NCI-H1092 (cell line): Measurements from ENCODE around the gene GTSF1L.

ENCODE experiments used
- DNase-seq: peaks from one replicate; lab custom pipeline; 2025; lab: John Stamatoyannopoulos, UW

The GTSF1L gene

DNA sequence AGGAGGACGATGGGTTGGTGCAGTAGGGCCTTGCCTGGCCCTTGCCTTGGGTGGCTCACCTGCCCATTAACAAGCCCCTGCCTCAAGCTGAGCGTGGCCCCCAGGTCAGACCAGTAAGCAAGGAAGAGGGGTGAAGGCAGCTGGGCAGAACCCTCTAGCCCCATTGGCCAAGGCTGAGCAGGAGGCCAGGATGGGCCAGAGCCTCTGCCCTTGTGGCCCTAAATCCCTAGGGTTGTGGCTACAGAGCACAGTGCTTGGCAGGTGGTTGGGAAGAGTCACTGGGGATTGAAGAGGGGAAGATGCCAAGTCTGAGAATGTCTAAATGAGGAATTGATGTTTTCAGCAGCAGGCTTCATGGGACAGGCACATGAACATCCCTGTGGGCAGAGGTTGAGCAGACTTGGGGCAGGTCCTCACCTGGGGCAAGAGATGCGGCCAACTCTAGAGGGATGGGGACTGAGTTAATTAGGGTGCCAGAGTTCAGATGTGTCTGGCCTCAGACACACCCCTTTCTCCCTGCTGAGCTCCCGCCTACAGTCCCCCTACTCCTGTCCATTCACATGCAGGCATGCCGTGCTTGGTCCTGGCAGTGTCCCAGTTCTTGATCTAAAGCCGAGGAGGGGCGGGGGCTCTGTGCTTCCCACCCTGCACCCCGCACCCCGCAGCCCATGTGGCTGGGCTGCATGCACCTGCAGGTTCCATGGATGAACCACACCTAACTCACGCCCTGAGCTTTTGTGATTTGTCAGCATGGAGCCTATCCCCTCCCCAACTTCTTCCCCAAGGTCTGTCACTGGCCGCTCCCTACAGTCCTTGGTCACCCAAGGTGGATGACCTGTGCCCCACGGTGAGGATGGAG is 9.8 kb downstream of the GTSF1L start:
- DNase-seq = no peak

DNA sequence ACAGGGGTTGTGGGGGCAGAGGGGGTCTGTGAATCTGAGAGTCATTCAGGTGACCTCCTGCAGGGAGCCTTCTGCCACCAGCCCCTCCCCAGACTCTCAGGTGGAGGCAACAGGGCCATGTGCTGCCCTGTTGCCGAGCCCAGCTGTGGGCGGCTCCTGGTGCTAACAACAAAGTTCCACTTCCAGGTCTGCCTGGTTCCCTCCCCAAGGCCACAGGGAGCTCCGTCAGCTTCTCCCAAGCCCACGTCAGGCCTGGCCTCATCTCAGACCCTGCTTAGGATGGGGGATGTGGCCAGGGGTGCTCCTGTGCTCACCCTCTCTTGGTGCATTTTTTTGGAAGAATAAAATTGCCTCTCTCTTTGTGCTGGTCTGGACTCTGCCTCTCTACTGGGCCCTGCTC is 10.7 kb downstream of the GTSF1L start:
- no peak for DNase-seq

DNA sequence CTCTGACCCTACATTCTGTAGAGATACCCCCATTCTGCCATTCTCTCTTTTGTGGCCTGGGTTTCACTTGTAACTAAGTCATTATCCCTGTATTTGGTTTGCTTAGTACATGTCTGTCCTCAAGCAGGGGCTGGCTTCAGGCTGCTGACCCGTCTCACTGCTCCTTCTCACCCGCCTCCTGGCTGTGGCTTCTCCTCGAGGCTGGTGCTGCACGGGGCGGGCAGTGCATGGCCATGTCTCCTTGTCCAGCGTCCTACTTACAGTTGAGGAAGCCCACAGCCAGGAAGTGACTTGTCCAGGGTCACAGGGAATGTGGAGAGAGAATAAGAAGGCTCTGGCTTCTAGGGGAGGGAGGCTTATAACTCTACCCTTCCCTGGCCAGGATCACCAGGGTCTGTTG is 11.3 kb downstream of the GTSF1L start:
- no peak for DNase-seq

DNA sequence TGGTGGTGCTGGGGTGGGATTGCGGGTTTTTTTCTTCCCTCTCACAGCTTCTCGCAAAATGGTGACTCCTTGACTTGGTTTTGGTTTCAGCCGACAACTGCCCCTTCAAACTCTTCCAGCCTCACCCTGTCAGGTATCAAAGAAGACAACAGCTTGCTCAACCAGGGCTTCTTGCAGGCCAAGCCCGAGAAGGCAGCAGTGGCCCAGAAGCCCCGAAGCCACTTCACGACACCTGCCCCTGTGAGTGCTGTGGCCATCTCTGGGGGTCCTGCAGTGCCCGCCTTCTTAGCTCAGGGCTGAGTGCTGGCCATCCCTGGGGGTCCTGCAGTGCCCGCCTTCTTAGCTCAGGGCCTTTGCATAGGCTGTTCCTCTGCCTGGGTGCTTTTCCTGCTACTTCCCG is 11.8 kb downstream of the GTSF1L start:
- no peak for DNase-seq

DNA sequence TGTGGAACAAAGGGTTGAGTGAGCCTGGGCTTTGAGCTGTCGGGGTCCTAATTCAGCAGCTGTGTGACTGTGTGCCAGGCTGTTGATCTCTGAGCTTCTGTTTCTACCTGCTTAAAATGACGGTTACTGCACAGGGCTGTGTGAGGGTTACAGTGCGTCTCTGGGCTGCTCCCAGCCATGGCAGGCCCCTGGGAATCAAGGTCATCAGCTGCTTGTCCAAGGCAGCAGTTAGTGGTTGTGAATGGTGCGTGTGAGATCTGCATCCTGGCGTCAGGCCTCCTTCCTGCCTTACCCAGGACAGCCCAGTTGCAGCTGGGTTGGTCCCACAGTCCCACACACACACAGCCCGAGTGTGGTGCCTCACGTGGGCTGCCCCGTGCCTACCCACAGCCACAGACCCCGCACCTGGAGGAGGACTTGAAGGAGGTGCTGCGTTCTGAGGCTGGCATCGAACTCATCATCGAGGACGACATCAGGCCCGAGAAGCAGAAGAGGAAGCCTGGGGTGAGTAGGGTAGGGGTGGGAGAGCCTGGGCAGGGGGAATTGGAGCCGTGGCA is 15.6 kb downstream of the GTSF1L start:
- DNase-seq = no peak

DNA sequence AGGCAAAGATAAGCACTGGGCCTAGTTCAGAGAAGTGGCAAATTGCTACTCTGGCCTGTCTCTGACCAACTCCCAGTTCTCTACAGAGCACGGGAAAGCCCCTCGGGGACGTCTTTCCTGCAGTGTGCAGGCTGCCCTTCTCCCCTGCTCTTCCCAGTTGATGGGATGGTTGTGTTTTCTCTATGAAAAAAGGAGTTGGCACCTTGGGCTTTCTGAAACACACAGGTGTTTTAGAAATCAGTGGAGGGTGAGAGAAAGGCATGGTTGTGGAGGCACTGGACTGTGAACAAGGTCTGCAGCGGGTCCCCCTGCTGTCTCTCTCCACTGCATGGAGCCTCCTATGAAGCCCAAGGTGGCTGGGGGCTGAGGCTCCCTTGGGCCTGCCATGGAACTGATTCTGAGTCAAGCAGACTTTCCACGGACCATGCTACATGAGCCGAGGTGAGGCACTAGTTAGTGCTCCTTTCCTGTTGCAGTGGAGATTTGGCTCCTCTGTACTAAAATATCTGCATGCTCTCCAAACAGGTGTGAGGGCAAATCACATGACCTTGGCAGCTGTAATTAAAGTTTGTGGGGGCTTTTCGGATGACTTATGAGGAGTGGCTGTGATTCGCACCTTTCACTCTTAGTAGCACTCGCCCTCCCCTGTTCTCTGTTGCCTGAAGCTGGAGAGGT is 16.3 kb downstream of the GTSF1L start:
- no peak for DNase-seq

DNA sequence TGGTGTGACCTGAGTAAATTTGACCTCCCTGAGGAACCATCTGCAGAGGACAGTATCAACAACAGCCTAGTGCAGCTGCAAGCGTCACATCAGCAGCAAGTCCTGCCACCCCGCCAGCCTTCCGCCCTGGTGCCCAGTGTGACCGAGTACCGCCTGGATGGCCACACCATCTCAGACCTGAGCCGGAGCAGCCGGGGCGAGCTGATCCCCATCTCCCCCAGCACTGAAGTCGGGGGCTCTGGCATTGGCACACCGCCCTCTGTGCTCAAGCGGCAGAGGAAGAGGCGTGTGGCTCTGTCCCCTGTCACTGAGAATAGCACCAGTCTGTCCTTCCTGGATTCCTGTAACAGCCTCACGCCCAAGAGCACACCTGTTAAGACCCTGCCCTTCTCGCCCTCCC is 24.3 kb downstream of the GTSF1L start:
- no peak for DNase-seq

DNA sequence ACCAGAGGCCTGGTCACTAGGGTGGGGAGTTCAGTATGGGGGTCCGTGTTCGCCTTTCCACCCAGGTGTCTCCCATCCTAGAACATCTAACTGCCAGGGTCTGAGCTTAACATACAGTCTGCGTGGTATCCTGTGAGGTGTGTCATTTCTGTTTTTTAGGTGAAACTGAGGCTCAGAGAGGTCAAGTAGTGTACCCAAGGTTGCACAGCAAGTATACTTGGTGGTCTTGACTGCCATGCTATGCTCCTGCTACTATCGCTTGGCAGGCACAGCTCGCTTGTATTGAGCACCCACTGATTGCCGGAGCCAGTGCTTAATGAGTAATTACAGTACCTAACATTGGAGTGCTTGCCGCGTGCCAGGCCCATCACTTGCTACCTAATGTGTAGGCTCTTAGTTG is 26.2 kb downstream of the GTSF1L start:
- DNase-seq = no peak

DNA sequence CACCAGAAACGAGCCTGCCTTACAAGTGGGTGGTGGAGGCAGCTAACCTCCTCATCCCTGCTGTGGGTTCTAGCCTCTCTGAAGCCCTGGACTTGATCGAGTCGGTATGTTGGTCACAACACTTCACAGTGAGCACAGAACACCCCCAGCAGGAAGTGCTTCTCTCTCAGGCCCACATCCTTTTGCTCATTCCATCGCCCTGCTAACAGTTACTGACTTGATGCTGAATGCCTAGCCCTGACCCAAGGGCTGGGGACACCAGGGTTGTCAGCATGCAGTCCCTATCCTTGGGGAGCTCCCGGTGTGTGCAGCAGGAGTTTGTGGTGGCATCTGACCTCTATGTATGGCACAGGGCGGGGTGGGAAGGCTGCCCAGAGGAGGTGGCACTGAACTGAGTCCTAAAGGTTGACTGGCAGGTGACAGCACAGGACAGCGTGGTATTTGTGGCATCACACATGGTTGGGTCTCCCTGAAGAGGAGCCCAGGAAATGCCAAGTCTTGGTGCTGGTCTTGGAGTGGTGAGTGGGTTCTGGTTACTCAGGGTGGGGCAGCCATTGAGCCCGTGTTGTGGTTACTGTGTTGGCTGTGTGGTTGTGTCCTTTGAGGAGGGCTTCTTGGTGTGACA is 26.7 kb downstream of the GTSF1L start:
- DNase-seq = no peak

DNA sequence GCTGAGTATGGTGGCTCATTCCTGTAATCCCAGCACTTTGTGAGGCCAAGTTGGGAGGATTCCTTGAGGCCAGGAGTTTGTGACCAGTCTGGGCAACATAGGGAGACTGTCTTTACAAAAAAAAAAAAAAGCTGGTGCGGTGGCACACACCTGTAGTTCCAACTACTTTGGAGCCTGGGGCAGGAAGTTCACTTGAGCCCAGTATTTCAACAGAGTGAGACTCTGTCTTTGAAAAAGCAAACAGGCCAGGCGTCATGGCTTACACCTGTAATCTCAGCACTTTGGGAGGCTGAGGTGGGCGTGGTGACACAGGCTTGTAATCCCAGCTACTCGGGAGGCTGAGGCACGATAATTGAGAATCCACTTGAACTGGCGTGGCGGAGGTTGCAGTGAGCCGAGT is 31.2 kb downstream of the GTSF1L start:
- DNase-seq = no peak

DNA sequence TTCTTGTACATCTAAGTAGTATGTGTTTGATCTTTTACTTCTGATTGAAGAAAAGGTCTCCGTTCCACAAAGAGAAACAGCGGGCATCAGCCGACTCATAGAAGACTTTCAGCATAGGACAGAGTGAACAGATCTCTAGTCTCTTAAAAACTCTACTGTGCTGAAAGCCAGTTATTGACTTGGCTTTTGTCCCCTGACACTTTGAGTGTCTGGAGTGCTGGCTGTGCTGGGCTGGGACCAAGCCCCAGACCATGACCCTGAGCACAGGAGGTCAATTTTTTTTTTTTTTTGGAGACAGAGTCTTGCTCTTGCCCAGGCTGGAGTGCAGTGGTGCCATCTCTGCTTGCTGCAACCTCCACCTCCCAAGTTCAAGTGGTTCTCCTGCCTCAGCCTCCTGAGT is 32.0 kb downstream of the GTSF1L start:
- DNase-seq = no peak

DNA sequence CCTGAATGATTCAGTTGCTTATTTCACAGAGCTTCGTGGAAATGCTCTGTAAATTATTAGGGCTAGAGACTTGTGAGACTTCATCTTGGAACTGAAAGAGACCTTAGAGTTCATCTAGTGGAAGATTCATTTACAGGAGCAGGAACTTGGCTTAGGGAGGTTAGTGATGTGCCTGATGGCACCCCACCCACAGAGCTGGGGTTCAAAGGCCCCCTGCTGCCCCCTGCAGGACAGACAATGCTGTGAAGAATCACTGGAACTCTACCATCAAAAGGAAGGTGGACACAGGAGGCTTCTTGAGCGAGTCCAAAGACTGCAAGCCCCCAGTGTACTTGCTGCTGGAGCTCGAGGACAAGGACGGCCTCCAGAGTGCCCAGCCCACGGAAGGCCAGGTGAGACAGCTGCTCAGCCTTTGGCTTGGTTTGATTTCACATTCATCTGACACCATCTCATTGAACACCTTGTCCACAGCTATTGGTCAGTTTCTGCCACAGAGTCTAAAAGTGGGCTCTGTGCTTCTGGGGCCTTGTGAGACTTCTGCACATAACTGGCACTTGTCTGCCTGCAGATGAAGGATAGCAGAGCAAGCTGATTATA is 34.8 kb downstream of the GTSF1L start:
- peak; percentile 25 for DNase-seq

DNA sequence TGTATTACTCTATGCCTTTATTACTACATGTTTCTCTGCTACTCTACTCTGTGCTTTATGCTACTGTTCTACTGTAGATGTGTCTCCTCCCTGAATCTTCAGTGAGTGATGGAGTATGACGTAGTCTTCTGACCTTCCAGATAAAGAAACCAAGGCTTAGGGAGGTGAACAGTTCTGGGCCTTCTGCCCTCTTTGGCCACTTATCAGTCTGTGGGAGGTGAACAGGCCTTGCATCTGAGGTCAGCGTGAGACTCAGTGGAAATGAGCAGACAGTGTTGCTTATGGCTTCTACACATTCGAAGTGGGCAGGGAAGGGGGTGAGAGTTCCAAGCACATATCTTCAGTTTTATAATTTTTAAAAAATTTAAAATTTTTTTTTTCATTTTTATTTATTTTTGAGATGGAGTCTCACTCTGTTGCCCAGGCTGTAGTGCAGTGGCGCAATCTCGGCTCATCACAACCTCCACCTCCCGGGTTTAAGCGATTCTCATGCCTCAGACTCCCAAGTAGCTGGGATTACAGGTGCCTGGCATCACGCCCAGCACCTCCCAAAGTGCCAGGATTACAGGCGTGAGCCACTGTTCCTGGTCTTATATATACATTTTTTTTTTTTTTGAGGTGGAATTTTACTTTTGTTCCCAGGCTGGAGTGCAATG is 35.7 kb downstream of the GTSF1L start:
- DNase-seq = no peak

DNA sequence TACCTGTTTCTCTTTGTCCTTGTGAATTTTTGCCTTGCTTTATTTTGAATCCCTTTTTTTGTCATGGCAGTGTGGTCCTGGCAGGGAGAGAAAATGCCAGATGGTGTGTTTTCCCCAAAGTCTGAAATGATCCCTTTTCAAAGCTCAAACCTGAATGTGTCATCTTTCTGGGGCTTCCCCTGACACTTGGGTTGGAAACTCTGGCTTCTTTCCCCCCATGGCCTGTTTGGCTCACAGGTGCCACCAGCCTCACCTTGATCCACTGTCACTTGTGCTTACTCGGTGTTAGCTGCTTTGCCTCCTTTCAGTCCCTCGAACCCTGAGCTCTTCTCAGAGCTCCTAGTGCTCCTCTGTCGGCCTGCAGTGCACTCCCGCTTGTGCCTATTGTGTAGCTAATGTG is 37.6 kb downstream of the GTSF1L start:
- no peak for DNase-seq

DNA sequence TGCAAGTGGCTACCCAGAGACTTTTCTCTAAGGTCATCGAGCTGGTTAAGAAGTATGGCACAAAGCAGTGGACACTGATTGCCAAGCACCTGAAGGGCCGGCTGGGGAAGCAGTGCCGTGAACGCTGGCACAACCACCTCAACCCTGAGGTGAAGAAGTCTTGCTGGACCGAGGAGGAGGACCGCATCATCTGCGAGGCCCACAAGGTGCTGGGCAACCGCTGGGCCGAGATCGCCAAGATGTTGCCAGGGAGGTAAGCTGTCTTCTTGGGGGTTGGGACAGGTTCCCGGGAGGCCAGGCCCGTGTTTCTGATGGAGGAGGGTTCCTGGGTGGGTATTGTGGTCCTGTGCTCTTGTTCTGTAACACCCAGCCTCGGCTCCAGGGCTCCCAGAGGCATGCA is 40.0 kb downstream of the GTSF1L start:
- DNase-seq = no peak

DNA sequence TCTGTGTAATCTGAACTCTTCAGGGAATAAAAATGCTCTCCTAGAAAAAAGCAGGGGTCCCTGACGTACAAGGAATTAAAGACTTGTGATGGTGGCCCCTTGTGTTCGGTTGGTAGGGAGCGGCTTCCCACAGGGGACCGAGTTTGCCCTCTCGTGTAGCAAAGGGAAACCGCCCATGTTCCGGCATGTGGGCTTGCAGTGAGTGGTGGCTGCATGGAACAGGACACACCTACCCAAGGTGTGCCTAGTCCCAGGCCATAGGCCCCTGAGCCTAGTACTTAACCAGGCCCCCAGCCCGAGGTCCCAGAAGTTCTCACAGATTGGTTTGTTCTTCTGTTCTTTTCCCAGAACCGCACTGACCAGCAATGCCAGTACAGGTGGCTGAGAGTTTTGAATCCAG is 44.4 kb downstream of the GTSF1L start:
- no peak for DNase-seq

DNA sequence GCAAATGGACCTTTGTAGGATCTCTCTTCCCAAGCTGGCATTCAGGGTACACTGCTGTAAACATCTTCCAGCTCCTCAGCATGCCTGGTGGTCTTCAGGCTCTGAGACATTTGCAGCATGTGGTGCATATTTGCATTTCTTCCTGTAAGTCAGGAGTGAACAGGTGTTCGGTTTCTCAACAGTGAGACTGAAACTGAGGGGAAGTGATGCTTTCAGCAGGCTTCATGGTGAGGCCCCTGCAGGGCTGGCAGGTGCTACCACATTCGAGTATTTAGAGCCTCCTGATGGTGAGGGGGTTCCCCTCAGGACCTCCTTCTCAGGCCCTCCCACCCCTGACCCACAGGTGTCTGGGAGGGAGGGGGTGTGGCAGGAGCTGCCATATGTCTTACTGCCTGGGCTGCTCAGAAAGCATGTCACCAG is 44.8 kb downstream of the GTSF1L start:
- DNase-seq = no peak

DNA sequence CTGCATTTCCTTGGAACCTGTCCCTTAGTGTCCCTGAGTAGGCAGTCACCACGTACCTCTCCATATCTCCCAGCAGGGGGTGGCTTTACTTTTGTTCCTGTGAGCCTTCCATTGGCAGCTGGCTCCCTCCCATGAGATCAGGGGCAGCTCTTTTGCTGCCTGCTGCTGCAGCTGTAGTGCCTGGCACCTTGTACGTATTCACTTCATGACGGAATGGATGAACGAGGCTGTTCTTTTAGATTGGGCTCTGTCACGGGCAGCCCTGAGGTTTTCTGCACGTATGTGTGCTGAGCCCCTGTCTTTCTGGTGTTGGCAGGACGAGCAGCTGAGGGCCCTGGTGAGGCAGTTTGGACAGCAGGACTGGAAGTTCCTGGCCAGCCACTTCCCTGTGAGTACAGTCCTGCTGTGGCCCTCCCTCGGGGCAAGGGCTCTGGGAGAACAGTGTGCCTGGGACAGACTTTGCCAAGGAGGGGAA is 45.3 kb downstream of the GTSF1L start:
- peak; percentile 63 for DNase-seq

DNA sequence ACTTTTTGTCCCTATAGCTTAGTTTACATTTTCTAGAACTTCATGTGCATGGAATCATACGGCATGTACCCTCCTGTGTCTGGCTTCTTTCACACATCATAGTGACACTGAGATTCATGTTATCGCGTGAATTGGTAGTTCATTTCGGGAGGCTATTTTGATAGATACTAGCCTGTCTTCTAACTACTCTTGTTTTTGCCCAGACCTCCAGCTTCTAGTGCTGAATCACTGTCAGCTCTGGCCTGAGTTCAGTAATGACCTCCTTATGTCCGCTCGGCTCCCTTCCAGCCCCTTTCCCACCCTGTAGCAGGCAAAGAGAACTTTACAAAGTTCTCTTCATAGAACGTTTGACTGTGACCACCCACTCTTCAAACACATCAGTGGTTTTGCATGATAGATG is 45.8 kb downstream of the GTSF1L start:
- DNase-seq = no peak

DNA sequence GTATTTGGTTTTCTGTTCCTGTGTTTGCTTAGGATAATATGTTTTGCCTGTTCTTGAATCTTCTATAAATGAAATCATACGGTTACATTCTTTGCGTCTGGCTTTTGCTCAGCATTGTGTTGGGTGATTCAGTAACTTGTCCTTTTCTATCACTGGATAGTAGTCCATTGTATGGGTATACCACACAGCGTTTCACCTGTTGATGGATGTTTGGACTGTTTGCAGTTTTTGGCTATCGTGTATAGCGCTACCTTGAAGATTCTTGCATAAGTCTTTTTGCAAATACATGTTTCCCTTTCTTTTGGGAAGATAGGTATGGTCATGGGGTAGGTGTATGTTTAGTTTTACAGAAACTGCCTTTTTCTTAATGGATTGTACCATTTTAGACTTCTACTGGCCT is 50.4 kb downstream of the GTSF1L start:
- no peak for DNase-seq
